Measurements from ENCODE around the gene ARMC3.

DNA sequence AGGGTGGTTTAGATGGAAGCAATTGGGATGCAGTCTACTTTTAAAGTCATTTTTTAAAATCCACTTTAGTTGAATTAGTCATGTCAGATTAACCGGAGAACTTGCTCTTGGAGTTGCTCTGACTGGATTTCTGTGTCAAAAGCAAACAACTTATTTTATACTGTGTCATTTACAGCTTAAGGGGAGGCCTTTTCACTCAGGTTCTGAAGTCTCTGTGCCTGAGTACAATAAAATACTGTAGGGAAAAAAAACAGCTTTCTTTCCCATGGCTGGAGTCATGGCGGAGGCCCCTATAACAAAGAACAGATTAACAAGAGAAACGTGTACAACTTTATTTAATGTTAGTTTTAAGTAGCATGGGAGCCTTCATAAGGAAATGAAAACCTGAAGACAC, 128.3 kb downstream of the ARMC3 start:
- TF ChIP-seq, protein P1, sequence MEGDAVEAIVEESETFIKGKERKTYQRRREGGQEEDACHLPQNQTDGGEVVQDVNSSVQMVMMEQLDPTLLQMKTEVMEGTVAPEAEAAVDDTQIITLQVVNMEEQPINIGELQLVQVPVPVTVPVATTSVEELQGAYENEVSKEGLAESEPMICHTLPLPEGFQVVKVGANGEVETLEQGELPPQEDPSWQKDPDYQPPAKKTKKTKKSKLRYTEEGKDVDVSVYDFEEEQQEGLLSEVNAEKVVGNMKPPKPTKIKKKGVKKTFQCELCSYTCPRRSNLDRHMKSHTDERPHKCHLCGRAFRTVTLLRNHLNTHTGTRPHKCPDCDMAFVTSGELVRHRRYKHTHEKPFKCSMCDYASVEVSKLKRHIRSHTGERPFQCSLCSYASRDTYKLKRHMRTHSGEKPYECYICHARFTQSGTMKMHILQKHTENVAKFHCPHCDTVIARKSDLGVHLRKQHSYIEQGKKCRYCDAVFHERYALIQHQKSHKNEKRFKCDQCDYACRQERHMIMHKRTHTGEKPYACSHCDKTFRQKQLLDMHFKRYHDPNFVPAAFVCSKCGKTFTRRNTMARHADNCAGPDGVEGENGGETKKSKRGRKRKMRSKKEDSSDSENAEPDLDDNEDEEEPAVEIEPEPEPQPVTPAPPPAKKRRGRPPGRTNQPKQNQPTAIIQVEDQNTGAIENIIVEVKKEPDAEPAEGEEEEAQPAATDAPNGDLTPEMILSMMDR (IDR thresholded peaks at IDR 0.05), result no peak
- TF ChIP-seq POLR2A (IDR thresholded peaks at IDR 0.05; ENCODE audit: low read depth), result no peak
- no peak for TF ChIP-seq POLR2AphosphoS5 (IDR thresholded peaks at IDR 0.05)

Measured in esophagus muscularis mucosa (tissue), 3 donors.